H1 (cell line): ENCODE results near the gene FGFRL1. TPM values are rescaled to one million over a fixed set of nuclear protein-coding genes. Genes with fewer than 3 reads are reported as not detected.

Experiments used
- NRF1 ChIP-seq: IDR thresholded peaks from 2 replicates; pipeline ENCODE4 v1.6.1; 2011; ENCODE audit warnings: mild to moderate bottlenecking, low read depth, low read length, improper control_type of control experiment
- TAF1 ChIP-seq: IDR thresholded peaks from 2 replicates; pipeline ENCODE4 v1.6.1; 2011; ENCODE audit warnings: mild to moderate bottlenecking, low read depth, low read length
- TEAD4 ChIP-seq: IDR thresholded peaks from 2 replicates; pipeline ENCODE4 v1.6.1; 2012; ENCODE audit warnings: low read depth, low read length, inconsistent platforms, mixed read lengths
- polyA plus RNA-seq, 7 experiments: library from polyadenylated mRNA; depleted of rRNA in 3 of 7; stranded (reverse) in 5 of 7; unstranded in 2 of 7; fragments of >200 nt in 5 of 7; fragments of 200-250 nt in 2 of 7; gene quantifications; 1 replicate in 5 of 7; 2 replicates in 1 of 7; 4 replicates in 1 of 7; pipeline versions ENCODE4 v1.2.1 to v1.2.3, GENCODE V29; 2011 to 2013; ENCODE audit warnings: missing spikeins in 2 of 7, mixed read lengths in 2 of 7
- total RNA-seq: library from RNA; stranded (reverse); fragmentation: NEBNext Ultra II Directional; extraction: Animal tissue kit (Norgen Biotek cat#: 25700); gene quantifications from 2 replicates; pipeline ENCODE4 v1.2.1, GENCODE V29; 2021
- TF ChIP-seq, protein P1 (sequence below): IDR thresholded peaks from 2 replicates; pipeline ENCODE4 v1.6.1; 2012; ENCODE audit warnings: inconsistent platforms

Gene FGFRL1
- total and polyA plus RNA-seq, 2 of the 8 experiments (the other 6 are each of a cell fraction or from before 2014, with no cell fraction given), result 18.9 to 34.6 TPM

DNA sequence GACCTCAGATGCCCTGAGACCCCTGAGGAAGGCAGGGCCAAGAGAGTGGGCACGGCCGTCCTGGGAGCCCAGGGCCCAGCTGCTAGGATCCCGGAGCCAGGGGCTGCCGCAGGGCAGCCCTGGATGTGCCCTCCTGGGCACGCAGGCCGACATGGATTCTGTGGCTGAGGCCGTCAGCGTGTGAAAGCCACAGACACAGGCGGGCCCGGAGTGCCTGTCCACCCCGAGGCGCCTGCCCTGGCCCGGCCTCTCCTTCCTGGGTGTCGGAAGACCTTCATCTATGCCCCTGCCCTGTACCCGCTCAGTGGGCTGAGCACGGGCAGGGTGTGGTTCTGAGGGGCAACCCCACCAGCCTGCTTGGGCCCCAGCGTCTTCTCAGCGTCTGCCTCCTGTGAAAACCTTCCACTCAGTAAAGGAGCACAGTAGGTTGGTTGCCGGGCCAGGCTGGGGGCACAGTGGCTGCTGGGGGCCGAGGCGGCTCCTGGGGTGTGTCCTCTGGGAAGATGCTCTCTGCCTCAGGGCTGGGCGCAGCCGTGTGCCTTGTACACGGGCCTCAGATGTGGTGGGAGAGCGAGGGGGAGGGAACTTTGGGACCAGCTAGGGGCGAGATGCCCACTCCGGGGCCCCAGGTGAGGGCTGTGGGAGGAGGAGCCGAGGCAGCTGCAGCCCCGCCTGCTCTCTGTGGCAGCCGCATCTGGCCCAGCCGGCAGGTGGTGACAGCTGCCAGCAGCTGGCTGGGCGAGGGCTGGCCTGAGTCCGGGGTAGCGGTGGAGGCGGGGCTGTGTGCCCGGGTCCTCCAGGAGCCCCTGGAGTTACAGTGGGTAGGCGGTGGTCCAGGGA is 20.8 kb downstream of the FGFRL1 start (continued):
- TF ChIP-seq NRF1 (no peak), TEAD4 (no peak), TAF1 (no peak)
- TF ChIP-seq, protein P1, sequence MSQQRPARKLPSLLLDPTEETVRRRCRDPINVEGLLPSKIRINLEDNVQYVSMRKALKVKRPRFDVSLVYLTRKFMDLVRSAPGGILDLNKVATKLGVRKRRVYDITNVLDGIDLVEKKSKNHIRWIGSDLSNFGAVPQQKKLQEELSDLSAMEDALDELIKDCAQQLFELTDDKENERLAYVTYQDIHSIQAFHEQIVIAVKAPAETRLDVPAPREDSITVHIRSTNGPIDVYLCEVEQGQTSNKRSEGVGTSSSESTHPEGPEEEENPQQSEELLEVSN, result no peak
